HepG2 (cell line): Measurements from ENCODE around the gene DPM1. TPM values are rescaled to one million over a fixed set of nuclear protein-coding genes. Genes with fewer than 3 reads are reported as not detected.
A peak's percentile ranks its signal among the peaks of the same experiment; 100 is the strongest.

Source experiments
- ARNTL ChIP-seq: sonication (generic); formaldehyde crosslinking; IDR thresholded peaks from 2 replicates; pipeline ENCODE4 v1.4.0; 2020; ENCODE audit warnings: mild to moderate bottlenecking, missing genetic modification reagents
- ATF7 ChIP-seq, 2 experiments: fragments of 450-650 bp in 1 of 2; sonication (generic) in 1 of 2; formaldehyde crosslinking in 1 of 2; IDR thresholded peaks; 2 replicates each; pipeline versions ENCODE4 v1.4.0 to v1.6.1; 2016 to 2020; ENCODE audit warnings: antibody characterized with exemption in 1 of 2, mild to moderate bottlenecking in 1 of 2, missing genetic modification reagents in 1 of 2
- CHCHD3 ChIP-seq: sonication (generic); formaldehyde crosslinking; IDR thresholded peaks from 2 replicates; pipeline ENCODE4 v1.8.0; 2022; ENCODE audit warnings: mild to moderate bottlenecking, missing genetic modification reagents, moderate library complexity
- CHD4 ChIP-seq: fragments of 200-600 bp; sonication (generic); IDR thresholded peaks from 2 replicates; pipeline ENCODE4 v1.7.0; 2017; ENCODE audit warnings: mild to moderate bottlenecking, low read length, borderline replicate concordance
- EED ChIP-seq: sonication (generic); formaldehyde crosslinking; IDR thresholded peaks from 2 replicates; pipeline ENCODE4 v1.5.0; 2020; ENCODE audit warnings: mild to moderate bottlenecking, missing genetic modification reagents
- EP300 ChIP-seq, 3 experiments: sonication (generic) in 1 of 3; formaldehyde crosslinking in 1 of 3; IDR thresholded peaks; 2 replicates each; pipeline versions ENCODE4 v1.5.1 to v1.6.1; 2011 to 2020; ENCODE audit warnings: low read depth in 2 of 3, low read length in 2 of 3, borderline replicate concordance in 1 of 3, improper control_type of control experiment in 1 of 3, mild to moderate bottlenecking in 1 of 3, missing genetic modification reagents in 1 of 3, moderate library complexity in 1 of 3
- GLI4 ChIP-seq: sonication (generic); formaldehyde crosslinking; IDR thresholded peaks from 2 replicates; pipeline ENCODE4 v1.5.1; 2020; ENCODE audit warnings: missing genetic modification reagents, mild to moderate bottlenecking, moderate library complexity, borderline replicate concordance
- KLF11 ChIP-seq: IDR thresholded peaks from 2 replicates; pipeline ENCODE4 v1.6.1; 2016; ENCODE audit warnings: missing compliant biosample characterization
- MAFG ChIP-seq: sonication (generic); formaldehyde crosslinking; IDR thresholded peaks from 2 replicates; pipeline ENCODE4 v1.5.1; 2020; ENCODE audit warnings: mild to moderate bottlenecking, missing genetic modification reagents
- MIER2 ChIP-seq: IDR thresholded peaks from 2 replicates; pipeline ENCODE4 v1.6.1; 2016; ENCODE audit warnings: missing biosample characterization, missing genetic modification reagents
- MIER3 ChIP-seq: IDR thresholded peaks from 2 replicates; pipeline ENCODE4 v1.6.1; 2016; ENCODE audit warnings: missing compliant biosample characterization, borderline replicate concordance
- NCOA2 ChIP-seq: sonication (generic); formaldehyde crosslinking; IDR thresholded peaks from 2 replicates; pipeline ENCODE4 v1.8.0; 2022; ENCODE audit warnings: inconsistent platforms
- NCOA5 ChIP-seq: sonication (generic); formaldehyde crosslinking; IDR thresholded peaks from 2 replicates; pipeline ENCODE4 v1.4.0; 2020; ENCODE audit warnings: missing genetic modification reagents
- TCF7 ChIP-seq: sonication (generic); IDR thresholded peaks from 2 replicates; pipeline ENCODE4 v1.6.1; 2016; ENCODE audit warnings: antibody characterized with exemption, low read depth
- ZNF10 ChIP-seq: sonication (generic); formaldehyde crosslinking; IDR thresholded peaks from 2 replicates; pipeline ENCODE4 v1.4.0; 2020; ENCODE audit warnings: mild to moderate bottlenecking, low read depth, missing genetic modification reagents, borderline replicate concordance
- ZNF24 ChIP-seq: fragments of 450-650 bp; IDR thresholded peaks from 2 replicates; pipeline ENCODE4 v1.6.1; 2017; ENCODE audit warnings: antibody characterized with exemption, mild to moderate bottlenecking
- ZNF33B ChIP-seq: sonication (generic); formaldehyde crosslinking; IDR thresholded peaks from 2 replicates; pipeline ENCODE4 v1.5.1; 2020; ENCODE audit warnings: mild to moderate bottlenecking, missing genetic modification reagents
- ZNF598 ChIP-seq: sonication (generic); formaldehyde crosslinking; IDR thresholded peaks from 2 replicates; pipeline ENCODE4 v1.5.1; 2020; ENCODE audit warnings: mild to moderate bottlenecking, missing genetic modification reagents, borderline replicate concordance
- ZNF619 ChIP-seq: sonication (generic); formaldehyde crosslinking; IDR thresholded peaks from 2 replicates; pipeline ENCODE4 v1.4.0; 2020; ENCODE audit warnings: mild to moderate bottlenecking, missing genetic modification reagents
- ZNF766 ChIP-seq: sonication (generic); formaldehyde crosslinking; IDR thresholded peaks from 2 replicates; pipeline ENCODE4 v1.5.0; 2020; ENCODE audit warnings: missing genetic modification reagents, borderline replicate concordance
- ZNF891 ChIP-seq: sonication (generic); formaldehyde crosslinking; IDR thresholded peaks from 2 replicates; pipeline ENCODE4 v1.5.0; 2020; ENCODE audit warnings: mild to moderate bottlenecking, missing genetic modification reagents
- polyA plus RNA-seq, 8 experiments: library from polyadenylated mRNA; depleted of rRNA in 3 of 8; stranded (reverse) in 7 of 8; unstranded in 1 of 8; fragments of >200 nt; fragmentation: Illumina TruSeq in 4 of 8; extraction: Trizol in 4 of 8; gene quantifications; 2 replicates each; pipeline versions ENCODE4 v1.2.1 to v1.2.3, GENCODE V29; 2011 to 2016; ENCODE audit warnings: low read depth in 4 of 8, missing spikeins in 1 of 8, mixed read lengths in 1 of 8; ENCODE audit not compliant: insufficient read depth in 1 of 8
- total RNA-seq, 5 experiments: library from RNA; depleted of rRNA; stranded (reverse); fragments of >200 nt; fragmentation: Illumina TruSeq; extraction: Trizol; gene quantifications; 2 replicates each; pipeline ENCODE4 v1.2.3, GENCODE V29; 2016; ENCODE audit warnings: low read depth in 1 of 5
- TF ChIP-seq, protein P1 (sequence below): IDR thresholded peaks from 2 replicates; pipeline ENCODE4 v1.4.0; 2020; ENCODE audit warnings: mild to moderate bottlenecking, missing genetic modification reagents
- TF ChIP-seq, protein P2 (sequence below): sonication (generic); formaldehyde crosslinking; IDR thresholded peaks from 2 replicates; pipeline ENCODE4 v1.4.0; 2020; ENCODE audit warnings: missing genetic modification reagents
- TF ChIP-seq, protein P3 (sequence below): sonication (generic); formaldehyde crosslinking; IDR thresholded peaks from 2 replicates; pipeline ENCODE4 v1.4.0; 2020; ENCODE audit warnings: missing genetic modification reagents, borderline replicate concordance

DPM1 gene
- total and polyA plus RNA-seq, 2 of the 13 experiments (the other 11 are each of a cell fraction or from before 2014, with no cell fraction given) = 83.2 to 161 TPM

DNA sequence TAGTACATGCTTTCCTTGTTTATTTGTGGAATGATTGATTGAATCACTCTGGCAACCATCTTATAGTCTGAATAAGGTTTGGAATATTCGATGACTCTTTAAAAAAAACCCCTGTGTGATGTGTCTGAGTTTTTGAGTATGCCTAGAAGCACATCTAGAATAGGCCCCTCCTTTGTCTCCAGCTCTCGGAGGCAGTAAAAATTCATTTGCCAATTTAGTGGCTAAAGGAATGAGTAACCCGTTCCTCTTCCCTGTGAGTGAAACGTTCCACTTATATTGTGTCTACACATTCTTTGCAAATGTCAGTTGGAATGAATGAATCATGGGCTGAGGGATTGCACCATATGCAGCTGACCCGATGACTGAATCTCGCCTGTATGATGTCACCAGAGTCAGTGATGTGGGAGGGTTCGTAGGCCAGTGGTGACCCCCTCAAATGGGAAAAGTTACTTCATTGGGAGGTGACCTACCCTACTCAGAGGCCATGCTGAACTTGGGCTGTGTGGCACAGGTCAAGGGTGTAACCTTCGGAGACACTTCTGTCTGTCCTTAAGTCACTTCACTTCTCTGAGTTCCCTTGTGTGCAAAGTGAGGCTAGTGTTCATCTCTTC is 21.8 kb upstream of the DPM1 start (continued):
- TF ChIP-seq ARNTL (CRISPR knock-in tag) = no peak
- TF ChIP-seq NCOA5 (CRISPR knock-in tag) = no peak
- TF ChIP-seq ZNF891 (CRISPR knock-in tag) = no peak
- no peak for TF ChIP-seq TCF7
- no peak for TF ChIP-seq GLI4
- no peak for TF ChIP-seq ZNF598 (CRISPR knock-in tag)
- no peak for TF ChIP-seq CHD4
- peak in 1 of 2 experiments; percentile 37; a peak in 2 of 4 replicates for TF ChIP-seq EP300 (IDR thresholded peaks at IDR 0.05; ENCODE audit: low read depth in 2 of 2, low read length in 2 of 2)
- TF ChIP-seq EP300 (CRISPR knock-in tag; IDR thresholded peaks at IDR 0.05; ENCODE audit: borderline replicate concordance) = no peak
- TF ChIP-seq ZNF766 = no peak
- no peak for TF ChIP-seq ZNF33B (CRISPR knock-in tag)
- TF ChIP-seq, protein P1, sequence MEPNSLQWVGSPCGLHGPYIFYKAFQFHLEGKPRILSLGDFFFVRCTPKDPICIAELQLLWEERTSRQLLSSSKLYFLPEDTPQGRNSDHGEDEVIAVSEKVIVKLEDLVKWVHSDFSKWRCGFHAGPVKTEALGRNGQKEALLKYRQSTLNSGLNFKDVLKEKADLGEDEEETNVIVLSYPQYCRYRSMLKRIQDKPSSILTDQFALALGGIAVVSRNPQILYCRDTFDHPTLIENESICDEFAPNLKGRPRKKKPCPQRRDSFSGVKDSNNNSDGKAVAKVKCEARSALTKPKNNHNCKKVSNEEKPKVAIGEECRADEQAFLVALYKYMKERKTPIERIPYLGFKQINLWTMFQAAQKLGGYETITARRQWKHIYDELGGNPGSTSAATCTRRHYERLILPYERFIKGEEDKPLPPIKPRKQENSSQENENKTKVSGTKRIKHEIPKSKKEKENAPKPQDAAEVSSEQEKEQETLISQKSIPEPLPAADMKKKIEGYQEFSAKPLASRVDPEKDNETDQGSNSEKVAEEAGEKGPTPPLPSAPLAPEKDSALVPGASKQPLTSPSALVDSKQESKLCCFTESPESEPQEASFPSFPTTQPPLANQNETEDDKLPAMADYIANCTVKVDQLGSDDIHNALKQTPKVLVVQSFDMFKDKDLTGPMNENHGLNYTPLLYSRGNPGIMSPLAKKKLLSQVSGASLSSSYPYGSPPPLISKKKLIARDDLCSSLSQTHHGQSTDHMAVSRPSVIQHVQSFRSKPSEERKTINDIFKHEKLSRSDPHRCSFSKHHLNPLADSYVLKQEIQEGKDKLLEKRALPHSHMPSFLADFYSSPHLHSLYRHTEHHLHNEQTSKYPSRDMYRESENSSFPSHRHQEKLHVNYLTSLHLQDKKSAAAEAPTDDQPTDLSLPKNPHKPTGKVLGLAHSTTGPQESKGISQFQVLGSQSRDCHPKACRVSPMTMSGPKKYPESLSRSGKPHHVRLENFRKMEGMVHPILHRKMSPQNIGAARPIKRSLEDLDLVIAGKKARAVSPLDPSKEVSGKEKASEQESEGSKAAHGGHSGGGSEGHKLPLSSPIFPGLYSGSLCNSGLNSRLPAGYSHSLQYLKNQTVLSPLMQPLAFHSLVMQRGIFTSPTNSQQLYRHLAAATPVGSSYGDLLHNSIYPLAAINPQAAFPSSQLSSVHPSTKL (CRISPR knock-in tag) = 0 out of 2 replicates have a peak, but pooled peaks have one; percentile 12
- TF ChIP-seq ZNF619 (CRISPR knock-in tag) = no peak
- no peak for TF ChIP-seq ZNF10 (CRISPR knock-in tag)
- TF ChIP-seq, protein P2, sequence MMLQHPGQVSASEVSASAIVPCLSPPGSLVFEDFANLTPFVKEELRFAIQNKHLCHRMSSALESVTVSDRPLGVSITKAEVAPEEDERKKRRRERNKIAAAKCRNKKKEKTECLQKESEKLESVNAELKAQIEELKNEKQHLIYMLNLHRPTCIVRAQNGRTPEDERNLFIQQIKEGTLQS (CRISPR knock-in tag) = peak; percentile 56; the same call in 1 of the 2 replicates
- TF ChIP-seq EED (CRISPR knock-in tag) = 0 out of 2 replicates have a peak, but pooled peaks have one; percentile 17
- TF ChIP-seq NCOA2 (CRISPR knock-in tag) = no peak
- TF ChIP-seq KLF11 = no peak
- peak; percentile 73 for TF ChIP-seq ATF7 (IDR thresholded peaks at IDR 0.05)
- no peak for TF ChIP-seq ATF7 (CRISPR knock-in tag; IDR thresholded peaks at IDR 0.05)
- no peak for TF ChIP-seq MIER2 (CRISPR knock-in tag)
- peak; percentile 59; the same call in 1 of the 2 replicates for TF ChIP-seq ZNF24
- TF ChIP-seq CHCHD3 (CRISPR knock-in tag) = no peak
- TF ChIP-seq MAFG (CRISPR knock-in tag) = no peak
- TF ChIP-seq, protein P3, sequence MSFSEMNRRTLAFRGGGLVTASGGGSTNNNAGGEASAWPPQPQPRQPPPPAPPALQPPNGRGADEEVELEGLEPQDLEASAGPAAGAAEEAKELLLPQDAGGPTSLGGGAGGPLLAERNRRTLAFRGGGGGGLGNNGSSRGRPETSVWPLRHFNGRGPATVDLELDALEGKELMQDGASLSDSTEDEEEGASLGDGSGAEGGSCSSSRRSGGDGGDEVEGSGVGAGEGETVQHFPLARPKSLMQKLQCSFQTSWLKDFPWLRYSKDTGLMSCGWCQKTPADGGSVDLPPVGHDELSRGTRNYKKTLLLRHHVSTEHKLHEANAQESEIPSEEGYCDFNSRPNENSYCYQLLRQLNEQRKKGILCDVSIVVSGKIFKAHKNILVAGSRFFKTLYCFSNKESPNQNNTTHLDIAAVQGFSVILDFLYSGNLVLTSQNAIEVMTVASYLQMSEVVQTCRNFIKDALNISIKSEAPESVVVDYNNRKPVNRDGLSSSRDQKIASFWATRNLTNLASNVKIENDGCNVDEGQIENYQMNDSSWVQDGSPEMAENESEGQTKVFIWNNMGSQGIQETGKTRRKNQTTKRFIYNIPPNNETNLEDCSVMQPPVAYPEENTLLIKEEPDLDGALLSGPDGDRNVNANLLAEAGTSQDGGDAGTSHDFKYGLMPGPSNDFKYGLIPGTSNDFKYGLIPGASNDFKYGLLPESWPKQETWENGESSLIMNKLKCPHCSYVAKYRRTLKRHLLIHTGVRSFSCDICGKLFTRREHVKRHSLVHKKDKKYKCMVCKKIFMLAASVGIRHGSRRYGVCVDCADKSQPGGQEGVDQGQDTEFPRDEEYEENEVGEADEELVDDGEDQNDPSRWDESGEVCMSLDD (CRISPR knock-in tag) = no peak
- TF ChIP-seq MIER3 (CRISPR knock-in tag) = no peak
